ENCODE data around the gene CORO2B.

CORO2B gene

GRCh38 chr15:68582236-68582635 lies 3.4 kb downstream of the CORO2B start:
- peaks cover 12% of the 10 kb centered on the region for H3K27me3 ChIP-seq (replicated peaks; ENCODE audit: insufficient read depth, low read length)
- no peak overlapping the region for H3K27ac ChIP-seq (ENCODE audit: low read length)
- H3K9me3 ChIP-seq (replicated peaks; ENCODE audit: insufficient read depth, low read length) = no peaks in the 10 kb centered on the region
- no peaks in the 10 kb centered on the region for H3K79me2 ChIP-seq (ENCODE audit: low read length)
- no peak for TF ChIP-seq CTCF (IDR thresholded peaks at IDR 0.05; ENCODE audit: low read length)
- no peak for TF ChIP-seq EZH2phosphoT487 (IDR thresholded peaks at IDR 0.05; ENCODE audit: low read length)
- TF ChIP-seq EZH2 (optimal IDR thresholded peaks at IDR 0.05; ENCODE audit: low read depth, low read length) = no peak
- H3F3A ChIP-seq (ENCODE audit: insufficient read depth, low read length) = no peaks in the 10 kb centered on the region
- H3K4me3 ChIP-seq (ENCODE audit: low read length) = no peak overlapping the region
- H3K4me1 ChIP-seq (ENCODE audit: low read length) = no peaks in the 10 kb centered on the region; the same call in 1 of the 2 replicates
- no peaks in the 10 kb centered on the region for H3K9me2 ChIP-seq (replicated peaks; ENCODE audit: insufficient read depth, low read length)
- no peak overlapping the region for H3K9ac ChIP-seq (ENCODE audit: low read length)
- H4K20me1 ChIP-seq (ENCODE audit: insufficient read depth, low read length) = no peaks in the 10 kb centered on the region
- H3K36me3 ChIP-seq (replicated peaks; ENCODE audit: insufficient read depth, low read length) = no peaks in the 10 kb centered on the region
- no peak for DNase-seq
- H3K4me2 ChIP-seq (ENCODE audit: low read depth, low read length) = no peak overlapping the region
- H2AFZ ChIP-seq (ENCODE audit: low read length) = no peak overlapping the region

- H3F3A ChIP-seq (ENCODE audit: insufficient read depth, low read length) = no peaks in the 10 kb centered on the region
- no peaks in the 10 kb centered on the region for H3K9me3 ChIP-seq (replicated peaks; ENCODE audit: insufficient read depth, low read length)
- H3K4me3 ChIP-seq (ENCODE audit: low read length) = no peak overlapping the region
- TF ChIP-seq CTCF (IDR thresholded peaks at IDR 0.05; ENCODE audit: low read length) (no peak), EZH2 (optimal IDR thresholded peaks at IDR 0.05; ENCODE audit: low read depth, low read length) (no peak), EZH2phosphoT487 (IDR thresholded peaks at IDR 0.05; ENCODE audit: low read length) (no peak)
- DNase-seq = no peak
- H3K27me3 ChIP-seq (replicated peaks; ENCODE audit: insufficient read depth, low read length) = peaks cover 6% of the 10 kb centered on the region
- no peak overlapping the region for H2AFZ ChIP-seq (ENCODE audit: low read length)
- no peaks in the 10 kb centered on the region for H4K20me1 ChIP-seq (ENCODE audit: insufficient read depth, low read length)
- no peak overlapping the region for H3K9ac ChIP-seq (ENCODE audit: low read length)
- no peaks in the 10 kb centered on the region for H3K79me2 ChIP-seq (ENCODE audit: low read length)
- H3K4me2 ChIP-seq (ENCODE audit: low read depth, low read length) = no peak overlapping the region
- H3K9me2 ChIP-seq (replicated peaks; ENCODE audit: insufficient read depth, low read length) = no peaks in the 10 kb centered on the region
- H3K4me1 ChIP-seq (ENCODE audit: low read length) = no peaks in the 10 kb centered on the region; the same call in 1 of the 2 replicates
- no peak overlapping the region for H3K27ac ChIP-seq (ENCODE audit: low read length)
- H3K36me3 ChIP-seq (replicated peaks; ENCODE audit: insufficient read depth, low read length) = no peaks in the 10 kb centered on the region
These were observed 4.1 kb downstream of the CORO2B start for GRCh38 chr15:68582864-68583263.

GRCh38 chr15:68583321-68583720 lies 4.5 kb downstream of the CORO2B start:
- TF ChIP-seq EZH2 (optimal IDR thresholded peaks at IDR 0.05; ENCODE audit: low read depth, low read length) (no peak), CTCF (IDR thresholded peaks at IDR 0.05; ENCODE audit: low read length) (no peak)
- Histone ChIP-seq H2AFZ (ENCODE audit: low read length) (no peak overlapping the region), H3K4me2 (ENCODE audit: low read depth, low read length) (no peak overlapping the region), H3K27ac (ENCODE audit: low read length) (no peak overlapping the region), H3K9me2 (replicated peaks; ENCODE audit: insufficient read depth, low read length) (no peaks in the 10 kb centered on the region), H3K27me3 (replicated peaks; ENCODE audit: insufficient read depth, low read length) (peaks cover 2% of the 10 kb centered on the region), H3K4me3 (ENCODE audit: low read length) (no peak overlapping the region), H3K9ac (ENCODE audit: low read length) (no peak overlapping the region), H3F3A (ENCODE audit: insufficient read depth, low read length) (no peaks in the 10 kb centered on the region), H3K9me3 (replicated peaks; ENCODE audit: insufficient read depth, low read length) (no peaks in the 10 kb centered on the region), H3K4me1 (ENCODE audit: low read length) (no peaks in the 10 kb centered on the region), H3K79me2 (ENCODE audit: low read length) (no peaks in the 10 kb centered on the region), H4K20me1 (ENCODE audit: insufficient read depth, low read length) (no peaks in the 10 kb centered on the region), H3K36me3 (replicated peaks; ENCODE audit: insufficient read depth, low read length) (no peaks in the 10 kb centered on the region)
- no peak for DNase-seq
